Mesenteric fat pad (tissue), 1 donor: Measurements from ENCODE around the gene SASS6. TPM values are rescaled to one million over a fixed set of nuclear protein-coding genes. Genes with fewer than 3 reads are reported as not detected.
A peak's percentile ranks its signal among the peaks of the same experiment; 100 is the strongest.
"Not testable (repeated sequence)": the region's sequence is repeated elsewhere in the genome, so short reads cannot be mapped to it uniquely, and the experiment has no call there.

Experiments
- DNase-seq: peaks from one replicate; pipeline ENCODE4 v3.0.0-alpha.2; 2020; ENCODE audit warnings: low spot score
- total RNA-seq: library from RNA; stranded (reverse); fragmentation: NEBNext Ultra II Directional; extraction: Animal tissue kit (Norgen Biotek cat#: 25700); gene quantifications from one replicate; pipeline ENCODE4 v1.2.1, GENCODE V29; 2021
- donor health status: DM: yes; HTN: yes; CAD: no.

Gene SASS6
- total RNA-seq, 1 donor from 2014 or later: 2.2 TPM

DNA sequence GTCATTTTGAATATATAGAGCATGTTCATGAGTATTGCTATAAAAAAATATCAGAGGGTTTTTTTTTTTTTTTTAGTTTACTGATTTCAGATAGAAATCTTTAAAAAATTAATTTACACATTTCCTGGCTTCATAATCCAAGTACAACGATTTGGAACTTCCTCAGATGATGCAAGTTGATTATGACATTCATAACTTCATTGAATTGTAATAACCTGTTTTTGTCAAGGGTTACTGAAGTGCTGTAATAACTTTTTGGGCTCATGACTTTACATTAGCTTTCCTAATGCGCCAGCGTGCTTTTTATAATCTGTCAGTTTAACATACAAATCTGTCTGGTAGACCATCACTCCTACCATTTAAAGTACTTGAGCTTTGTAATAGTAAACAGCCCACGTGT is 81.3 kb downstream of the SASS6 start:
- no peak for DNase-seq

DNA sequence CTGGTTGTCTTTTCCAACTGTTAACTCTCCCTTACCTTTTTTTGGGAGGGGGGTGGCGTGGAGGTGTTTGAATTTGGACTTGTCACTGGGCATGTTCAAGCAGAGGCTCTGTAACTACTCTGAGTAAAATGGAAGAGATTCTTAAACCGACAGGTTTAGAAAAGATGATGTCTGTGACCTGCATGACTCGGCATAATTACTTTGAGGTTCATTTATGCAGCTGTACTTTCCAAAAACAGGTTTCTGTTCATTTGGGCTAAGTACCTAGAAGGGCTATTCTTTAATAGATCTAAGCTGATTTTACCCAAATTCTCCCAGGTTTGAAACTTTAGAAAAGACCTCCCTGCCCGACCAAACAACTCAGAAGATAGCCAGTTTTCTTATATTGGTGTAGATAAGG is 82.6 kb downstream of the SASS6 start:
- DNase-seq: no peak

DNA sequence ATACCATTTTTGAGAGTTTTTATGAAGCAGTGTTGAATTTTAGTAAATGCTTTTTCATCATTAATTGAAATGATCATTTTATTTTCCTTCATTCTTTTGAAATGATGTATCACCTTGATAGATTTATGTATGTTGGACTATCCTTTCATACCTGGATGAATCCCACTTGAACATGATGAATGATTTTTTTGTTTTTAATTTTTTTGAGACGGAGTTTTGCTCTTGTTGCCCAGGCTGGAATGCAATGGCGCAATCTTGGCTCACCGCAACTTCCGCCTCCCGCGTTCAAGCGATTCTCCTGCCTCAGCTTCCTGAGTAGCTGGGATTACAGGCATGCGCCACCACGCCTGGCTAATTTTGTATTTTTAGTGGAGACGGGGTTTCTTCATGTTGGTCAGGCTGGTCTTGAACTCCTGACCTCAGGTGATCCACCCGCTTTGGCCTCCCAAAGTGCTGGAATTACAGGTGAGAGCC is 85.5 kb downstream of the SASS6 start:
- not testable (repeated sequence) for DNase-seq

DNA sequence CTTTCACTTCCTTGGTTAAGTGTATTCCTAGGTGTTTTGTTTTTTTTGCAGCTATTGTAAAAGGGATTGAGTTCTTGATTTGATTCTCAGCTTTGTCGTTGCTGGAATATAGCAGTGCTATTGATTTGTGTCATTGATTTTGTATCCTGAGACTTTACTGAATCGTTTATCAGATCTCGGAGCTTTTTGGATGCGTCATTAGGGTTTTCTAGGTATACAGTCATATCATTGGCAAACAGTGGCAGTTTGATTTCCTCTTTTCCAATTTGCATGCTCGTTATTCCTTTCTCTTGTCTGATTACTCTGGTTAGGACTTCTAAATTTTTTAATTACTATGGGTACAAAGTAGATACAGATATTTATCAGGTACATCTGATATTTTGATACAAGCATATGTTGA is 87.5 kb downstream of the SASS6 start:
- no peak for DNase-seq

DNA sequence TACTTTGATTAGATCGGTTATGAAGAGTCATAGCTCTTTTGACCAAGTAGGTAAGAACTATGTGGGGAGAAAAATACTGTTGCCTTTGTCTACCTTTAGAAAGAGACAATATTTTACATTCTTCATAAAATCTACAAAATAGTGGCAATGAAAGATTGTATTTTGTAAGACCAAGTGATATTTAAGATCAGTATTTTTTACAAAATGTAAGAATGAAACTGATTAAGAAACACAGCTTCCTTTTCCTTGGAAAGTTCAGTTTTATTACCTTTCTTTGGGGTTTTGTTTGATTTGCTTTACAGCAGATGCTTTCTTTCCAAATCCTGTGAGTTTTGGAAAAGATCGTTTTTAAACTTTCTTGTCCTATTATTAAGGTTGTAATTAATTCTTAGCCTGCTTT is 93.1 kb downstream of the SASS6 start:
- DNase-seq: no peak

DNA sequence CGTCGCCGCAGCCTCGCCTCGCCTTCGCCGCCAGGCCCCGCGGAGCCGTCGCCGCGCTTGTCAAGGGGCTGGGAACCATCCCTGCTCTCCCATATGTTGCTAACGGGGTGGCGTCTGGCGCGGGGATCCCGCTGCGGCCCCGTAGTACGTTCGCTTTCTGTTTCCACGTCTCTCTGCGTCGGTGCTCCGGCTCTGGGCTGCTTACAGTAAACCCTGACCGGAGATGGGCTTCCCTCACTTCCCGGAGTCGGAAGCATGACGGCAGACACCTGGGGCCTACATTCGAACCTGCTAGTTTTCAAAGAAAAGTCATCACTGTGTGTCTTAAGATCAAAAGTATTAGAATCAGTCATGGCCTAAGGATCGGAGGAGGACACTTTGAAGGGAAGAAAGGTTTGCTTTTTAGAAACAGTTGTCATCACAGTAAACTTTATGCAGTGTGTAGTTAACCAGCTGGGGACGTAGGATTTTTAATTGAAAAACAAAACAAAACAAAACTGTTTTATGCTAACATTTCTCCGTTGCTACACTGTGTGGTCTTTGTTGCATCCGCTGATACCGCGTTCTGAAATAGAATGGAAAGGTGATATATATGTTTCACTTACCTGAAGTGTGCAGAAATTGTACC is 94.0 kb downstream of the SASS6 start:
- DNase-seq: no peak

DNA sequence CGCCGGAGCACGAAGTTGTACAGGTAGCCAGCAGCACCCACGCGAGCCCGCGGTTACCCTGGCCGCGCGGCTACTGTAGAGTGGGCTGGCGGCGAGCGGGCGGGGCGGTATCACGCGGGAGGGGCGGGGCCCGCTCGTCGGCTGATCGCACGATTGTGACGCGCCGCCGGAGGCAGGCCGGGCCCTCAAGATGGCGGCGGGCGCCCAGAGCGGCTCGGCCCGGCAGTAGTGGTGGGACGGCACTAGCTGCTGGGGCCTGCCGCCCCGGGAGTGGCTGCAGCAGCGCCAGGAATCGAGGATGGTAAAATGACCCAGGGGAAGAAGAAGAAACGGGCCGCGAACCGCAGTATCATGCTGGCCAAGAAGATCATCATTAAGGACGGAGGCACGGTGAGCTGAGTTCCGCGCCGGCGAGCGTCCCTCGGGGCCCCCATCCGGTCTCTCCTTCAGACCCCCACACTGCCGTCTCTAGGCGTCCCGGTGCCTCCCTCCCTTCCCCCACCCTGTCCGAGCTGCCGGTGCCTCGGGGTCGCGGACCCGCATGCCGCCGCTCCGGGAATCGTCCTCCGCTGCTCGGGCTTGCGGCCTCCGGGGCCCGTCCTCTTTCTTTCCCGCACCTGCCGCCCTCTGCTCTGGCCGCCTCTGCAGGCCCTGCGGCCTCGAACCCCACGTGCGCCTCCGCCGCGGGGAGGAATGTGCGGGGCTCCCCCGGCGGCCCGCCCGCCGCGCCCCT is 94.6 kb downstream of the SASS6 start:
- peak; percentile 97 for DNase-seq

DNA sequence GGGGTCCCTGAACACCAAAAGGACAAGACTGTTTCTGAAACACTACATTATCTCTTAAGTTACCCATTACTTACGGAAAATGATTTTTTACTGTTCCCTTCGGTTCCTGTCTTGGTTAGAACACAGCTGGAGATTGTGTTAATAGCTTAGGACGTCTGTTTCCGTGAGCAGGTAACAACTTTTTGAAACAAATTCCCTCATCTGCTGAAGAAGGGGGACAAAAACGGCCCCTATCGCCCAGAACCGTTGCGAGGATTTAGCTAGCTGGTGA is 95.1 kb downstream of the SASS6 start:
- DNase-seq: no peak

DNA sequence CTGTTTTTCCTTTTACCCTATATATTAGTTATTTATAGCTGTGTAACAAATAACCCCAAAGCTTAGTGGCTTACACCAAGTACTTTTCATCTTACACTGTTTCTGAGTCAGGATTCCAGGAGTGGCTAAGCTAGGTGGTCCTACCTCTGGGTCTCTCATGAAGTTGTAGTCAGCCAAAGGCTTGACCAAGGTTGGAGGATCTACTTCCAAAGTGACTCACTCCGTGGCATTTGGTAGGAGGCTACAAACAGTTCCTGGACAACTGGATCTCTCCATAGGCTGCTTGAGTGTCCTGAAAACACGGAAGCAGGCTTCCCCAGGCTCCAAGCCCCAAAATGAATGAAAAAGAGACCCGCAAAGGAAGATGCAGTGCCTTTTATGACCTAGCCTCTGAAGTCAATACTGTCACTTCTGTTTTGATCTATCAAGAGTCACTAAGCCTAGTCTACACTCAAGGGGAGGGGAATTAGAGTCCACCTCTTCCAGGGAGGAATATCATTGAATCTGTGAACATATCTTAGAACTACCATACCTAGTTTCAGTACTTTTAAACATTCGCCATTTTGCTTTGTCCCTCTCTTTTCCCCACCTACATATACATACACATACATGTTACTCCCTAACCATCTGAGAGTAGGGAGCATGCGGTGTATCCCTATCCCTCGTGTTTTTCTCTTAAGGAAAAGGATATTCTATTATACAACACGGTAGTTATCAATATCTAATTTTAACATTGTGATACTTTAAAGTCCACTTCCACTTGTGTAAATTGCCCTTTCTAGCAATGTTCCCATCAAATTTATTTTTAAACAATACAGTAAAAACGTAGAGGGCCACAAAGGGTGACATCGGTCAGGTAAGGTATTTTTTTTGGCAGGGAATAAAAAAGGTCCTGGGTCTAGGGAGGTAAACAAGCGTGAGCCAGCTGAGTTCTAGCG is 95.7 kb downstream of the SASS6 start:
- no peak for DNase-seq

DNA sequence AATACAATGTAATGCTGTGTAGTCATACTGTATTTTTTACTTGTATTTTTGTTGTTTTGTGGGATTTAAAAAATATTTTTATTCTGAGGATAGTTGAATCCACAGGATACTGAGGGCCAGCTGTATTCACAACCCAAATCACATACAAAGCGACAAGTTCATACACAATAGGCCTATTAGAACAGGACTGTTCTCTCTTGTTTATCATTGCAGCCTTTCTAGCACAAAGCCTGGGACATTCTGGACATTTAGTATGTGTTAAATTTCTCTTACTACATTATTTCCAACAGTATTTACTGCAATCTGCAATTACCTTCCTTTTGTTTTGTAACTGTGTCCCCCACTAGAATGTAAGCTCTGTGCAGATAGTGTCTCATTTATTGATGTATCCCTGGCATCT is 97.5 kb downstream of the SASS6 start:
- DNase-seq: no peak

DNA sequence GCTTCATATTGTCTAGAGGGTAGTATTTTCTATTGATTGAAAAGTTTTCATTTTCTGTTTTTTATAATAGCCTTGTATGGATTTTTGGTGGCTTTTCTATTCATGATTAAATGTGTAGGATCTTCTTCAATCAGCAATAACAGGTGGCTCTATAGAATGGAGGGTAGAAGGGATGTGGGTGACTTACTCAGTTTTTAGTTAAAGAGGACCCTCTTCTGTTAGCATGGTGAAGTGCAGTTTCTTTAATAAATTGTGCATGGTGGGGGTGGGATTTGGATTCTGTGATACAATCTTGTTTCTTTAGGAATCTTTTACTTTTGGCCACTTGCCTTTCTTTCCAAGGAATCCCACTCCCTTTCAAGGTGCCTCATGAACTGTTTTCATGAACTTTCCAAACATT is 98.3 kb downstream of the SASS6 start:
- DNase-seq: no peak

Other genes with a start within 250 kb of the SASS6 start
- 18.0 TPM for gene SLC35A3, start 162.9 kb downstream of the SASS6 start, total RNA-seq
- gene TRMT13, start 233 bp upstream of the SASS6 start, total RNA-seq: 14.4 TPM
- gene LRRC39, start 45.3 kb upstream of the SASS6 start, total RNA-seq: 1.0 TPM
- 9.3 TPM for gene DBT, start 116.9 kb upstream of the SASS6 start, total RNA-seq
- gene RTCA, start 133.3 kb upstream of the SASS6 start, total RNA-seq: 28.7 TPM
- gene CDC14A, start 219.6 kb upstream of the SASS6 start, total RNA-seq: 6.8 TPM